Spleen (tissue), 7 donors: ENCODE results near the gene FAM107B.

Experiments
- CTCF ChIP-seq, 11 experiments: fragments of 200-600 bp in 7 of 11; fragments of 450-650 bp in 4 of 11; sonication (generic) in 4 of 11; IDR thresholded peaks in 8 of 11; conservative IDR thresholded peaks in 3 of 11; 1 replicate in 7 of 11; 2 replicates in 4 of 11; pipeline versions ENCODE4 v1.4.0 to v1.8.0; 2016 to 2021; ENCODE audit warnings: antibody characterized with exemption in 11 of 11, inconsistent platforms in 4 of 11, mild to moderate bottlenecking in 1 of 11
- POLR2AphosphoS5 ChIP-seq, 3 donors: sonication (generic); formaldehyde crosslinking; IDR thresholded peaks; one replicate each; pipeline ENCODE4 v1.5.1; 2017; ENCODE audit warnings: antibody characterized with exemption in 3 of 3
- donor health status: DM: no; HTN: no; CAD: no; lungs with moderate emphysema.
- donor health status: DM: no; HTN: no; CAD: no.
- donor health status: DM: no; HTN: no; CAD: no.

- TF ChIP-seq CTCF (IDR thresholded peaks at IDR 0.05 in 8 of 11, conservative IDR thresholded peaks at IDR 0.05 in 3 of 11) (no peak), POLR2AphosphoS5 (IDR thresholded peaks at IDR 0.05) (no peak)
These were observed 196.4 kb downstream of the FAM107B start for GRCh38 chr10:14578060-14578952.
